ENCODE measurements around the gene DCTD.

Gene DCTD

DNA sequence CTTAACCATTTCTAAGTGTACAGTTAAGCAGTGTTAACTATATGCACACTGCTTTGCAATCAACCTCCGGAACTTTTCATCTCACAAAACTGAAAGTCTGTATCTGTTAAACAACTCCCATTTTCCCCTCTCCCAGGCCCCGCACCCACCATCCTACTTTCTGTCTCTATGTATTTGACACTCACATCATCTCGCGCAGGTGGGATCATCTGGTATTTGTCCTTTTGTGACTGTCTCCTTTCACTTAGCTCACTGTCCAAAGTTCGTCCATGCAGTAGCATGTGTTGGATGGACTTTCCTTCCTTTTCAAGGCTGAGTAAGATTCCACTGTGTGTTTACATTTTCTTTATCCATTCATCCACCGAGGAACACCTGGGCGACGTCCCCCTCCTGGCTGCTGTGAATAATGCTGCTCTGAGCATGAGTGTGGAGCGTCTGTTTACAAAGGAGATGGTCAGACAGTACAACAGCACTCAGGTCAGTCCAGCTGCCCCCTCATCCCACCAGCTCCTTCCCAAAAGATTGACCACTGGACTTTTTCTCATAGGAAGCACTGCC, 39.8 kb downstream of the DCTD start:
- in situ Hi-C loops (cut with MboI; ENCODE audit: low pct_unique_long_range_greater_than_20kb, low sequenced_read_pairs), result no loop called here
- DNase-seq, result no peak

DNA sequence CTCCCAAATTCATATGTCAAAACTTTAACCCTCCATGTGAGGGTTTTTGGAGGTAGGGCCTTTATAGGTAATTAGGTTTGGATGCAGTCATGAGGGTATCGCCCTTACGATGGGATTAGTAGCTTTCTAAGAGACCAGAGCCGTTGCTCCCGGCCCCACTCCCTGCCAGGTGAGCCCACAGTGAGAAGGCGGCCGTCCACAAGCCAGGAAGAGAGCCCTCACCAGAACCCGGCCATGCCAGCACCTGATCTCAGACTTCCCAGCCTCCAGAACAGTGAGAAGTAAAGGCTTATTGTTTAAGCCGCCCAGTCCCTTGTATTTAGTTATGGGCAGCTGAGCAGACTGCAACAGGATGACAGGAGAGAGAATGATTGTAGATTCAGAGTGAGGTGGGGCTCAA, 40.8 kb downstream of the DCTD start:
- in situ Hi-C loops (cut with MboI; ENCODE audit: low pct_unique_long_range_greater_than_20kb, low sequenced_read_pairs), result no loop called here
- DNase-seq, result no peak

DNA sequence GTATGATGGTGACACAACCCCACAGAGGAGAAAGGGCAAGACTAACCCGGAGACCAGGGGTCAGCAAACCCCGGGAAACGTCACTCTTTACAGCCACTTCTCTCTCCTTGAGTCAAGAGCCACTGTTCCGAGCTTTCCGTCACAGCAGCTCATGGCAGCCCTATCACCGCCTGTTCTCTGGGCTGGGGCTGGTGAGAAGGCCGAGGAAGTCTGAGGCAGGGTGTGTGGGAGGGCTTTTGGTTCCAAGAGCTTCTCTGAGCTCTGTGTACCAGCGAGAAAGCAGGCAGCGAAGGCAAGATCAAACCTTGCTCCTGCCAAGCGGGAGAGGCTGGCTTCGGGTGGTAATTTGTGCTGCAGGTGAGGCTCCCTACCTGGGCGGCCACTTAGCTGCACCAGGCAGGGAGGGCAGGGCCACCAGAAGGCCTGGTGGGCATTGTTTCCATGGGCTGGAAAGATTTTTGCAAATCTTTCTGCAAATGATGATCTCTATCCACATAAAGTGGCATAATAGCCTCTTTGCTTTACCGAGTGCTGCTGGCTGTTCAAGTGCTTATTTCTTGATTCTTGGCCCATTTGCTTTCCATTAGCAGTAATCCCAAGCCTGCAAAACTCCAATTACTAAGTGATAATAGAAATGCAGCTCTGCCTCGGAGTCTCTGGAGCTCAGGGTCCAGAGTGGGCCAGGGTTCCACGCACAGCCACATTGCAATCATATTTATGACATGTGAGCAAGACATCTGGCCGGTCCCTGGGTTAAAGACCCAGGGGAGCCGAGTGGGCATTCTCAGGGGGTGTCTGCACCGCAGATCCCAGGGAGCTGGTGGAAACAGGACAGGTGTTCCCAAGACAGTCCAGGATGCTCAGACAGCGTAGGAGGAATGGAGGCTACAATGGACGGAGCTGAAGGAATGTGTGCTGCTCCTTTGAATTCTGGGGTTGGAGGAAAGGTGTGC, 41.5 kb downstream of the DCTD start:
- in situ Hi-C loops (cut with MboI; ENCODE audit: low pct_unique_long_range_greater_than_20kb, low sequenced_read_pairs), result no loop called here
- DNase-seq, result no peak

DNA sequence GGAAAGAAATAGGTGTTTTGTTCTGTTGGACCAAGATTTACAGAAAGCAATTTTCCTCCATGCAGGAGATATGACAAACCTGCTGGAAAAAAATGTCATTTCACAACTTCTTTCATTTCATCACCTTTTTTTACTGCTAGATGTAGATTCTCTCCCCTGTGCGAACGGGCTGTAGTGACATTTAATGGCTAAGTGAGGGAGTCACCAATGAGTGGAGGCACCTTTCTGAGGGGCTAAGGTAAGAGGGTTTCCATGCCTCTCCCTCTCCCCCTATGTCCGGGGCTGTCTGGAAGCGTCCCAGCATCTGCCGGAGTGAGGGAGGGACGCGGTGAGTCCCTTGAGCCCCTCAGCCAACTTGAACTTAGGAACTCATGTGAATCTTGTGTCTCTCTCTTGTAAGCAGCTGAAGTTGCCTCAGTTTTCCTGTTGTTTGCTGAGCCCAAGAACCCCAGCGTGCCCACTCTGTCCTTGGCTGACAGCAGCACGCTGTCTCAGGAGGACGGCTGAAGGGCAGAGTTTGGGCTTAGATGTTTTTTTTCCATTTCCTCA, 42.3 kb downstream of the DCTD start:
- in situ Hi-C loops (cut with MboI; ENCODE audit: low pct_unique_long_range_greater_than_20kb, low sequenced_read_pairs), result no loop called here

DNA sequence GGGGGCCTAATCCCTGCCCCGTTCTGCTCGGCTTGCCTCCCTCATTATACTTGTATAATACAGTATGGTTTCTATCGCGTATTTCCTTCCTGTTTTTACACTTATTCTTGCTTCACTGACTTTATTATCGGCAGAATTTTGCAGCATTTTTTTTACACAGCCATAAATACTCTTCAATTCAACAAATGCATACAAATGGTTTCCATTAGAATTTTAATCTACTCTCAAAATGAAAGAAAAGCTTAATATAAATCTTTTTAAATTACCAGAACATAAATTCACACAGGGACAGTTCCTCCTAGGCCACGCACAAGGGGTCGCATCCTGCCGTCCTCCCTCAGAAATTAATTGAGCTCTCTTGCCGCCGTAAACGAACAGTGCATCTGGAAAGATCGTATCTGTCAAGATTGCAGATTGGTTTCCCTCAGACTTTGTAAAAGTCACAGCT, 42.9 kb downstream of the DCTD start:
- DNase-seq, result peak; percentile 63
- in situ Hi-C loops (cut with MboI; ENCODE audit: low pct_unique_long_range_greater_than_20kb, low sequenced_read_pairs), result no loop called here

More for the DNA sequence above, 42.3 kb downstream of the DCTD start:
- no peak for DNase-seq

DNA sequence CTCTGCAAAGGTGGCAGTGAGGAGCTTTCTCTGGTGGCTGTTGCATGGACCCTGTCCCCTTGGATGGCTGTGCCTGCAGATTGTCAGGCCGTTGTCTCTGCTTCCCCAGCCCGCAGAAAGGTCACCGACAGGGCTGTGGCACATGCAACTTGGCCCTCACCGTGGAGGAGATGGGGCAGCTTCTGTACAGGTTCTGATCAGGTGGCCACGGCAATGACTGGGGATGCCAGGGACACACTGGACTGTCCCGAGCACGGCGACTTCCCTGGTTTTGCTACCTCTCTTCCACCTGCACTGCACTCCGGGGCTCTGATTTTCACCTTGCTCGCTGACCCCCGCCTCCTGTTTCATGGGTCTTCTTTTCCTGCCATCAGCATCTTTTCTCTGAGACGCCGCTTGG, 43.5 kb downstream of the DCTD start:
- in situ Hi-C loops (cut with MboI; ENCODE audit: low pct_unique_long_range_greater_than_20kb, low sequenced_read_pairs), result no loop called here

DNA sequence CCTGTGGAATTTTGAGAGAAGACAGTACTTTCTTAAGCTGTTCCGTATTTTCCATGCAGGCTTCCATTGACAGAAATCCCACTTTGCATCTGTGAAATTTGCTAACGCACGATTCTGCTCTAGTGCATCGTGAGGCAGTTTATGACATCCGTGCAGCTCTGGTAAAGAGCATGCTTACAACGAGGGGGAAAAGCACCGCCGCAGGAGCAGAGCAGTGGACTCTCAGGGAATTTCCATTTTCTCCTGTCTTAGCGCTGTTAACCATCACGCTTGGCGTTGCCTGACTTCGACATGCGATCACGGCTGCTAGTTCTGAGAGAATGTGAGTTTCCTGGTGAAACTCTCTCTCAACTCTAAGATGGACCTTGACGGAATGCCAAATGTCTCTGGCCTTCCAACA, 43.9 kb downstream of the DCTD start:
- in situ Hi-C loops (cut with MboI; ENCODE audit: low pct_unique_long_range_greater_than_20kb, low sequenced_read_pairs), result no loop called here

More for the DNA sequence above, 43.5 kb downstream of the DCTD start:
- no peak for DNase-seq

DNA sequence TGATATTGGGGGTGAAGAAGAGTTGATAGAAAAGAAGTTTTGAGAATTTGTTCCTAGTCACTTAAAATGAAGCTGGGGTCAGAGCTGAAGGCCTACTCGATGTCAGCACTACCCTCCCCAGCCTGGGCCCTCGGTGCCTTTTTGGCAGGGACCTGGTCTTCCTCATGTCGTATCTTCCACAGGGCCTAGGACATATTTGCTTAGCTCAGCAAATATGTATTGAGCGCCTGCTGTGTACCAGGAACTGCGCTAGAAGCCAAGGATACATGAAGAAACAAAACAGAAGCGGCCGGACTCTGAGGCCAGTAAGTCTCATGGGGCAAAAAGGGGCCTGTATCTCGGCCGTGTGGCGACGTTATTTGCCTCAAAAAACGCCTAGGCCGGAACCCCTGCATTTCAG, 44.3 kb downstream of the DCTD start:
- no peak for DNase-seq
- in situ Hi-C loops (cut with MboI; ENCODE audit: low pct_unique_long_range_greater_than_20kb, low sequenced_read_pairs), result no loop called here

More for the DNA sequence above, 43.9 kb downstream of the DCTD start:
- DNase-seq, result no peak

DNA sequence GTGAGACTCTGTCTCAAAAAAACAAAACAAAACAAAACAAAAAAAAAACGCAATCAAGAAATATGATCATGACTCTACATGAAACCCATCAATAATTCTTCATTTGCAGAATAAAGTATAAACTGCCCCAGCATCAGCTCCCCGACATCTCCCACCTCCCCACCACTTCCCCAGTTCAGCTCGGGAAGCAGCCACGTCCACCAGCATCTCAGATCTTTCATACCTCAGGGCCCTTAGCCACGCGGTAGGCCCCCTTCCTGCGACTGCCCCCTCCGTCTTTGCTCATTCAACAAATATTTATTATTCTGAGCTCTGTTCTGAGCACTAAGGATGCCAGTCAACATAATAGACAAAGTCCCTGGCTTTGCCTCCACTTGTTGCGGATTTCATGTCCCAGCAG, 45.6 kb downstream of the DCTD start:
- in situ Hi-C loops (cut with MboI; ENCODE audit: low pct_unique_long_range_greater_than_20kb, low sequenced_read_pairs), result no loop called here
- DNase-seq, result no peak

DNA sequence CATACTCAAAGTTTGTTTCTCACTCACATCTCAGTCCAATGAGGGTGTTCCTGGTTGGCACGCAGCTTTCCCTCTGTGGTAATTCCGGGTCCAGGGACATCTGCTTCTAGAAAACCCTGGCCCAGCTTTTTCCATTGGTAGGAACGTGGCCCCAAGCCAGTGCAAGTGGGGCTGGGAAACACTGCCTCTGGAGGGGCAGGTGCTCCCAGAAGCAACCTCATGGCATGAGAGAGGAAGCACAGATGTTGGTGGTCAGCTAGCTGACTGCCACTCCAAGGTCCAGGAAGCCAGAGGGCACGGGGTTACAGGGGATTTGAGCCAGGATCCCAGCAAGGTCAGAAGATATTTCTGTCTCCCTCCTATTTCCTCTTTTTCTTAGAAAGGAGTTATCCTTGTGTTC, 47.5 kb downstream of the DCTD start:
- DNase-seq, result peak; percentile 10
- in situ Hi-C loops (cut with MboI; ENCODE audit: low pct_unique_long_range_greater_than_20kb, low sequenced_read_pairs), result no loop called here

DNA sequence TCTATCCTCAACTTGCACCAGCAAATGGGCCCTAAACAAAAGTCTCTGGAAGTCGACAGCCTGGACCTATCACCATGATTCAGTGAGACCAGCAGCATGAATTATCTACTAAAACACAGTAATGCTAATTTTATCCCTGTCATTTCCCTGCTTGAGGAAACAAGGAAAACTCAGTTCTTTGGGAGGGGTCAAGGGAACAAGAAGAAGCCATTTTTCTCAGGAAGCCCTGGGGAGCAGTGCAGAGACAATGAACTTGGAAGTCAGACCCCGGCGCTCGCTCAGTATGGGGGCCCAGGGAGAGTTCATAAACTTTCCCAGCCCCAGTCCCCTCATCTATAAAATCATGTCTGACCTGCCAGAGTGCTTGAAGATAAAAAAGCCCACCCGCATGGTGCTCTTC, 50.4 kb downstream of the DCTD start:
- in situ Hi-C loops (cut with MboI; ENCODE audit: low pct_unique_long_range_greater_than_20kb, low sequenced_read_pairs), result no loop called here
- no peak for DNase-seq

DNA sequence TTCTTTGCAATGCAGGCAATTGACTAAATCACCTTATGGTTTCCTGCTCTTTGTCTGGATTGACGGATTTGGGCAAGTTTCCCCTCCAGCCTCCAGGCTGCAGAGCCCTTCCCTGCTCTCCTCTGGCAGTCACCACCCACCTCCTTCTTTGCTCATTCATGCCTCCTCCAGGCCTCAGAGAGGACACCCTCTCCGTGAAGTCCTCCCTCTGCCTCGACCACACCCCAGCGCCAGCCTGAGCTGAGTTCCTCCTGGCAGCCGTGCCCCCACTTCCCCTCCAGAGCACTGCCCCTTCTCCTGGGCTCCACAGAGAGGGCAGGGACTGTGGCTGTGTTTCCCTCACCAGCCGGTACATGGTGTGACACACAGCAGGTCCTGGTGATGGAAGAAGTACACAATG, 53.7 kb downstream of the DCTD start:
- in situ Hi-C loops (cut with MboI; ENCODE audit: low pct_unique_long_range_greater_than_20kb, low sequenced_read_pairs), result no loop called here
- DNase-seq, result no peak

DNA sequence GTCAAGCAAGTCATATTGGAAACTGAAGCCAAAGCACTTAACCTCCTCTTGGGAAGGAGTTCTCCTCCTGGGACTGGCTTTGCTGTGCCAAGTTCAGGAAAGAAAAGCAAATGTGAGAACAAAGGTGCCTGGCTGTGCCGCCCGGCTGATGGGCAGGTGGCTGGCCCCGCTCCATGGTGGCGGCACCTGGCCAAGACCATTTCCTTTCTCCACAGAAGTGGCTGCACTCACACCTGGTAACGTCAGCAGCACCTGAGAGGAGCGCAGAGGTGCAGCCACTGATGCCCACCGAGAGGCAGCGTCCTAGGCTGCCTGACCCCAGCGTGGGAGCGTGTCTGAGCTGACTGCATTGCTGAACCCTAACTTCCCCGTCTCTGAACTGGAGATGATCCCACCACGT, 54.3 kb downstream of the DCTD start:
- no peak for DNase-seq
- in situ Hi-C loops (cut with MboI; ENCODE audit: low pct_unique_long_range_greater_than_20kb, low sequenced_read_pairs), result no loop called here

DNA sequence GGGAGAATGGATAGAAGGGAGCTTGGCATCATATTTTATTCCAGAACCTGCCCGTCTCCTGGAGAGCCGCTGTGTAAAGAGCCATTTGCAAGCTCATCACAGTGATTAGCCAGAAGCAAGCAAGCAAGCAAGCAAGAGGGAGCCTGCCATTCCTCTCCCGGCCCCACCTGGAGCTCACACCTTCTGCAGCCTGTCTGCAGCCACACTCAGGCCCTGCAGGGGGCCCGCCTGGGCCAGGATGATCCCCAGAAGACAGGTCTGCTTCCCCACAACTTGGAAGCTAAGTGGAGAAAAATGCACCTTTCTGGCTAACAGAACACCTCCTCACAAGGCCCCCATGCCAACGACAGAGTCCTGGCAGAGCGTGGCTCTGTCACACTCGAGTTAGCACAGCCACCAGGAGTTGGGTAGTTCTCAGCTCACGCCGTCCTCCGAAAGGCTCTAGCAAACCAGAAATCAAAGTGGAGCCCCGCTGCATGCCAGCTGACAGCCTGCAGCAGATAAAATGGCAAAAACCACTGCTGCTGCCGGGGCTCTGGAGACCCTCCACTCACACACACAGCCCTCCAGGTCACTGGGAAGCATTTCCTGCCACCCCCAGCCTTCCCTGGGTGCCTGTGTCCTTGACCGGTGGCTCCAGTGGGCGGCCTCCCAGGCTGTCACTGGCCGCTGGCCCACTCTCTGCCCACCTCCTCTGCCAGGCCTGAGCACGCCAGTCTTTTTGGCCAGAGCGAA, 54.9 kb downstream of the DCTD start:
- no peak for DNase-seq

DNA sequence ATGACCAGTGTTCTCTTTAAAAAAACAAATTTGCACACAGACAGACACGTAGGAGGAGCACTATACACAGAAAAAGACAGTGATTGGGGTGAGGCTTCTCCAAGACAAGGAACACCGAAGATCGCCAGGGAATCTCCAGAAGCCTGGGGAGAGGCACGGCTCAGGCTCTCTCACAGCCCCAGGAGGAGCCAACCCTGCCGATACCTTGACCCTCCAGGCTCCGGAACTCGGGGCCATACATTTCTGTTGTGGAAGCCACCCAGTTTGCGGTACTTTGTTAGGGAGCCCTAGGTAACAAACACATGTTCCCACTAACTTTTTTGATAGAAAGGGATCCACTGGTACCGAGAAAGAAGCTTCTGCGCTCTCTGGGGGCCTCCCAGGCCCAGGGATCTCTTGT, 55.8 kb downstream of the DCTD start:
- in situ Hi-C loops (cut with MboI; ENCODE audit: low pct_unique_long_range_greater_than_20kb, low sequenced_read_pairs), result no loop called here
- DNase-seq, result no peak

More for the DNA sequence above, 54.9 kb downstream of the DCTD start:
- in situ Hi-C loops (cut with MboI; ENCODE audit: low pct_unique_long_range_greater_than_20kb, low sequenced_read_pairs), result no loop called here

DNA sequence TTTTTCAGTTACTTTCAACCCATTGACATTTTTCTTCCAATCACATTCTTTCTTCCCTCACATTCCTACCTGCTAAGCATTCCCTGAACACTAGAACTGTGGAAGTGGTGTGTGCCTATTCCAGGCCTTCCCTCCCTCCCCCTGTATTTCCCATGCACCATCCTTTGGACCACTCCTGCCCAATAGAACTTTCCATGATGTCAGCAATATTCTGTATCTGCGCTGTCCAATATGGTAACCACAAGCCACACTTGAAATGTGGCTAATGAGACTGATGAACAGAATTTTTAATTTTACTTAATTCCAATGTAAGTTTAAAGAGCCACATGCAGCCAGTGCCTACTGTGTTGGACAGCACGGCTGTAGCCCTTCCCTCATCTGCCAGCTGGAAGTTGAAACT, 57.5 kb downstream of the DCTD start:
- DNase-seq, result no peak
- in situ Hi-C loops (cut with MboI; ENCODE audit: low pct_unique_long_range_greater_than_20kb, low sequenced_read_pairs), result no loop called here

DNA sequence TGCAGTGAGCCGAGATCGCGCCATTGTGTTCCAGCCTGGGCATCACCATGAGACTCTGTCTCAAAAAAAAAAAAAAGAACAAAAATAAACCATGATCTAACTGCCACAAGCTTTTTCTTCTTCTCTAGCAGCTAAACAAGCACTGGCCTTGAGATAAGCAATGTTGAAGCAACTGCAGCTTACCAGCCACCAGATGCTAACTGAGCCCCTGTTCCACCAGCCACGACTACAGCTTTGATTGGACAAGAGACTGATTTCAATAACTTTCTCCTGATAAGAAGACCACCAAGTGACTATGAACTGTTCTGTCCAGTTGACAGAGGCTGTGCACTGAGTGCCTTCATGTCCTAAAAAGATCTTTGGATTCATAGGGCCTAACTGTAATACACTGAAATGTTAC, 58.5 kb downstream of the DCTD start:
- in situ Hi-C loops (cut with MboI; ENCODE audit: low pct_unique_long_range_greater_than_20kb, low sequenced_read_pairs), result no loop called here
- DNase-seq, result no peak

DNA sequence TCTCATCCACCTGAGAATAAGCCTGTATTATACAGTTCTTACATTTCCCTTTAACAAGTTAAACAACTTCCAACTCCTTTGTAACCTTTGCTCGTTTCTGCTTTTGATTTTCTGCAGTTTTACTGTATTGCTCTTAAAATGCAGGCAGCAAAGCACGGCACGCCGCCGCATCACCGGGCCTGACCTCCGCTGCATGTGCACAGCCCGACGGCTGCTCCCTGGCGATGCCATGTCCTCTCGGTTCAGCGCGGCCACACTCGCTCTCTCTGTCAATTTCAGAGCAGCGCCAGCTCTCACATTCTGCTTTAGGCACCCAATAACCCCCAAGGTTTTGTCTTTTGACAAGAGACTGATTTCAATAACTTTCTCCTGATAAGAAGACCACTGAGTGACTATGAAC, 60.3 kb downstream of the DCTD start:
- no peak for DNase-seq
- in situ Hi-C loops (cut with MboI; ENCODE audit: low pct_unique_long_range_greater_than_20kb, low sequenced_read_pairs), result no loop called here

DNA sequence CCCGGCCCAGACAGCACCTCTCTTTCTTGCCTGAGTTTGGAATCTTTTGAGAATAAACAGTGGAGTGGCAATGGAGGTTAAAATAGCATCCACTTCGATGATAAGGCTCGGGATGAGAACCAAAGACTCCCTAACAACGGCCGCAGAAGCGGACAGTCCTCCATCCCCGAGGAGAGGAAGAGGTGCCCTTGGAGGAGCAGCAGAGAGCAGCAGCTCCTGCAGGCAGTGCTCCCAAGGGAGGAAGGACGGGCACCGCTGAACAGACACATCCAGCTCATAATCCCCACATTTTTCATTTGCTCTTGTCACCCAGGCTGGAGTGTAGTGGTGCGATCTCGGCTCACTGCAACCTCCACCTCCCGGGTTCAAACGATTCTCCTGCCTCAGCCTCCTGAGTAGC, 61.3 kb downstream of the DCTD start:
- DNase-seq, result no peak
- in situ Hi-C loops (cut with MboI; ENCODE audit: low pct_unique_long_range_greater_than_20kb, low sequenced_read_pairs), result no loop called here

DNA sequence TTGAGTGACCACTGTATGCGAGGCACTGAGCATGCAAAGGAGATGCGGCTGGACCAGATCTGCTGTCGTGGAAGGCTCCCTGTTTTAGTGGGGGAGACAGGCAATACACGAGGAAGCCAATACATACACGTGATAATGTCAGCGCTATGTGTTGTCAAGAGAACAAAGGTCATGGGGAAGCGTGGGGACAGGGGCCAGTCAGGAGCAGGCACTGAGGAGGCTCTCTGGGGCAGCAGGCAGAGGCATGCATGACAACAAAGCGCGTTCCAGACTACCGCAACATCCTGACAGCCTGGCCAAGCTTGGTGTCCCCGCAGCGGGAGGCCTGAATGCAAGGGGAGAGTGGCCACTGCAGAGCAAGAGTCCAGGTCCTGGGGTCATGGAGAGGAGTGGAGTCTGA, 61.9 kb downstream of the DCTD start:
- no peak for DNase-seq
- in situ Hi-C loops (cut with MboI; ENCODE audit: low pct_unique_long_range_greater_than_20kb, low sequenced_read_pairs), result no loop called here
